Measurements from ENCODE around the gene GMDS. TPM values are rescaled to one million over a fixed set of nuclear protein-coding genes. Genes with fewer than 3 reads are reported as not detected.
A peak's percentile ranks its signal among the peaks of the same experiment; 100 is the strongest.

GMDS gene
- total RNA-seq, 4 donors from 2014 or later: 8.7 to 23.1 (median 18.4) TPM

- DNase-seq (ENCODE audit: low spot score in 2 of 2): peak in 1 of 2 donors; percentile 61
- no peak for TF ChIP-seq POLR2A (IDR thresholded peaks at IDR 0.05)
- no peak for TF ChIP-seq CTCF (IDR thresholded peaks at IDR 0.05)
- intact Hi-C loops (cut with DNase I; ENCODE audit: low total_unique reads): no loop called here
- 79 to 94% methylated on average over 16 of the region's 16 CpGs for WGBS, 2 donors
- no peak overlapping the region for H3K4me3 ChIP-seq (ENCODE audit: low read depth, poor library complexity, severe bottlenecking)
These were observed 532.3 kb downstream of the GMDS start for GRCh38 chr6:1713016-1713600.

GRCh38 chr6:1712451-1712850, 533.0 kb downstream of the GMDS start:
- intact Hi-C loops (cut with DNase I; ENCODE audit: low total_unique reads): no loop called here
- no peak for DNase-seq (ENCODE audit: low spot score in 2 of 2)
- no peak for TF ChIP-seq POLR2A (IDR thresholded peaks at IDR 0.05)
- H3K4me3 ChIP-seq (ENCODE audit: low read depth, poor library complexity, severe bottlenecking): no peak overlapping the region
- 88 to 91% methylated on average over 3 of the region's 3 CpGs for WGBS, 2 donors

GRCh38 chr6:1711136-1711535, 534.3 kb downstream of the GMDS start:
- intact Hi-C loops (cut with DNase I; ENCODE audit: low total_unique reads): no loop called here
- peak in 1 of 2 donors; percentile 67 for DNase-seq (ENCODE audit: low spot score in 2 of 2)
- TF ChIP-seq CTCF (IDR thresholded peaks at IDR 0.05) (no peak), POLR2A (IDR thresholded peaks at IDR 0.05) (no peak)
- WGBS, 2 donors: 99 to 100% methylated on average over 6 of the region's 6 CpGs
- no peak overlapping the region for H3K4me3 ChIP-seq (ENCODE audit: low read depth, poor library complexity, severe bottlenecking)

- WGBS, 2 donors: 93 to 95% methylated on average over 8 of the region's 8 CpGs
- intact Hi-C loops (cut with DNase I; ENCODE audit: low total_unique reads): no loop called here
- TF ChIP-seq POLR2A (IDR thresholded peaks at IDR 0.05) (no peak), CTCF (IDR thresholded peaks at IDR 0.05) (no peak)
- no peak overlapping the region for H3K4me3 ChIP-seq (ENCODE audit: low read depth, poor library complexity, severe bottlenecking)
- DNase-seq (ENCODE audit: low spot score in 2 of 2): no peak
These were observed 536.2 kb downstream of the GMDS start for GRCh38 chr6:1709234-1709641.

- intact Hi-C loops (cut with DNase I; ENCODE audit: low total_unique reads): no loop called here
- TF ChIP-seq CTCF (IDR thresholded peaks at IDR 0.05) (no peak), POLR2A (IDR thresholded peaks at IDR 0.05) (no peak)
- DNase-seq (ENCODE audit: low spot score in 2 of 2): no peak
- 89 to 93% methylated on average over 2 of the region's 2 CpGs for WGBS, 2 donors
- no peak overlapping the region for H3K4me3 ChIP-seq (ENCODE audit: low read depth, poor library complexity, severe bottlenecking)
These were observed 536.6 kb downstream of the GMDS start for GRCh38 chr6:1708820-1709219.

- 89 to 91% methylated on average over 15 of the region's 15 CpGs for whole genome bisulfite sequencing, 2 donors
- intact Hi-C loops (cut with DNase I; ENCODE audit: low total_unique reads): no loop called here
- TF ChIP-seq POLR2A (IDR thresholded peaks at IDR 0.05) (no peak), CTCF (IDR thresholded peaks at IDR 0.05) (no peak)
- DNase-seq (ENCODE audit: low spot score in 2 of 2): no peak
- no peak overlapping the region for H3K4me3 ChIP-seq (ENCODE audit: low read depth, poor library complexity, severe bottlenecking)
These were observed 537.3 kb downstream of the GMDS start for GRCh38 chr6:1708122-1708521.
